GM12801 (cell line): ENCODE measurements around the gene TCF4.

Source experiments
- CTCF ChIP-seq: IDR thresholded peaks from one replicate; pipeline ENCODE4 v1.5.1; 2011; ENCODE audit warnings: control low read depth; ENCODE audit not compliant: insufficient read length; ENCODE audit errors: extremely low read depth

Gene TCF4

GRCh38 chr18:55544014-55544413, 44.0 kb downstream of the TCF4 start:
- TF ChIP-seq CTCF: no peak

- TF ChIP-seq CTCF: no peak
These were observed 44.8 kb downstream of the TCF4 start for GRCh38 chr18:55543130-55543704.

GRCh38 chr18:55541571-55541970, 46.4 kb downstream of the TCF4 start:
- TF ChIP-seq CTCF: no peak

- no peak for TF ChIP-seq CTCF
These were observed 48.8 kb downstream of the TCF4 start for GRCh38 chr18:55539240-55539639.

GRCh38 chr18:55534996-55535395, 53.0 kb downstream of the TCF4 start:
- TF ChIP-seq CTCF: no peak

GRCh38 chr18:55534547-55534946, 53.4 kb downstream of the TCF4 start:
- TF ChIP-seq CTCF: no peak

GRCh38 chr18:55530166-55530565, 57.8 kb downstream of the TCF4 start:
- TF ChIP-seq CTCF: no peak
